Neural progenitor cell (in vitro differentiated cells): ENCODE measurements around the gene RAB35. TPM values are rescaled to one million over a fixed set of nuclear protein-coding genes. Genes with fewer than 3 reads are reported as not detected.

Experiments
- DNase-seq: peaks from one replicate; pipeline ENCODE4 v3.0.0-alpha.2; 2016; ENCODE audit warnings: low spot score
- H2AFZ ChIP-seq: fragments of 200-600 bp; sonication (generic); replicated peaks from 2 replicates; pipeline ENCODE4 v1.6.1; 2016; ENCODE audit warnings: antibody characterized with exemption
- H3F3A ChIP-seq: fragments of 200-600 bp; sonication (generic); 2 replicates; pipeline ENCODE4 v1.6.1; 2016; ENCODE audit warnings: antibody characterized with exemption, low read depth
- H3K27ac ChIP-seq: fragments of 200-600 bp; sonication (generic); 2 replicates; pipeline ENCODE4 v1.5.1; 2016; ENCODE audit warnings: mild to moderate bottlenecking
- H3K27me3 ChIP-seq: fragments of 200-600 bp; sonication (generic); 2 replicates; pipeline ENCODE4 v1.6.1; 2016; ENCODE audit warnings: mild to moderate bottlenecking, moderate library complexity
- H3K36me3 ChIP-seq: fragments of 200-600 bp; sonication (generic); 2 replicates; pipeline ENCODE4 v1.5.1; 2016
- H3K4me1 ChIP-seq: fragments of 200-600 bp; sonication (generic); 2 replicates; pipeline ENCODE4 v1.6.1; 2016; ENCODE audit warnings: mixed run types
- H3K4me2 ChIP-seq: fragments of 200-600 bp; sonication (generic); 2 replicates; pipeline ENCODE4 v1.6.1; 2016
- H3K4me3 ChIP-seq: fragments of 200-600 bp; sonication (generic); 2 replicates; pipeline ENCODE4 v1.5.1; 2016
- H3K79me2 ChIP-seq: fragments of 200-600 bp; sonication (generic); 2 replicates; pipeline ENCODE4 v1.6.1; 2016; ENCODE audit warnings: low read depth
- H3K9ac ChIP-seq: fragments of 200-600 bp; sonication (generic); 2 replicates; pipeline ENCODE4 v1.6.1; 2016
- H3K9me3 ChIP-seq: fragments of 200-600 bp; sonication (generic); 2 replicates; pipeline ENCODE4 v1.5.1; 2016; ENCODE audit warnings: low read depth
- H4K20me1 ChIP-seq: fragments of 200-600 bp; sonication (generic); 2 replicates; pipeline ENCODE4 v1.6.1; 2016; ENCODE audit warnings: low read depth
- H3K27ac Mint-ChIP-seq: 3 replicates; pipeline ENCODE4 v1.8.0; 2021; ENCODE audit warnings: mixed read lengths
- H3K27me3 Mint-ChIP-seq: 2 replicates; pipeline ENCODE4 v1.8.0; 2022; ENCODE audit warnings: low read depth, mild to moderate bottlenecking, inconsistent platforms, moderate library complexity, mixed read lengths; ENCODE audit not compliant: insufficient read depth
- H3K36me3 Mint-ChIP-seq: 3 replicates; pipeline ENCODE4 v1.8.0; 2021; ENCODE audit warnings: mixed read lengths
- H3K4me1 Mint-ChIP-seq: 3 replicates; pipeline ENCODE4 v1.8.0; 2021; ENCODE audit warnings: mixed read lengths
- H3K4me3 Mint-ChIP-seq: 3 replicates; pipeline ENCODE4 v1.8.0; 2021; ENCODE audit warnings: mild to moderate bottlenecking, moderate library complexity, mixed read lengths
- H3K9me3 Mint-ChIP-seq: 3 replicates; pipeline ENCODE4 v1.8.0; 2020; ENCODE audit warnings: mixed read lengths
- CTCF ChIP-seq: fragments of 200-600 bp; sonication (generic); IDR thresholded peaks from 2 replicates; pipeline ENCODE4 v1.5.1; 2017; ENCODE audit warnings: antibody characterized with exemption, mild to moderate bottlenecking
- EZH2 ChIP-seq: fragments of 200-600 bp; sonication (generic); IDR thresholded peaks from 2 replicates; pipeline ENCODE4 v1.6.1; 2017; ENCODE audit warnings: antibody characterized with exemption, mild to moderate bottlenecking, moderate library complexity
- EZH2phosphoT487 ChIP-seq: fragments of 200-600 bp; sonication (generic); IDR thresholded peaks from 2 replicates; pipeline ENCODE4 v1.6.1; 2017; ENCODE audit warnings: antibody characterized with exemption
- total RNA-seq: library from RNA; depleted of rRNA; stranded (reverse); fragments of >200 nt; gene quantifications from 2 replicates; pipeline ENCODE4 v1.2.3, GENCODE V29; 2015; ENCODE audit warnings: low replicate concordance

The RAB35 gene
- total RNA-seq, 1 donor from 2014 or later: 17.5 TPM

- H3K4me1 ChIP-seq: peaks cover 8% of the 10 kb centered on the region
- no peaks in the 10 kb centered on the region for H3K9me3 ChIP-seq
- DNase-seq: no peak
- H3K4me2 ChIP-seq: no peak overlapping the region
- no peak overlapping the region for H3K4me3 ChIP-seq
- peaks cover 24% of the 10 kb centered on the region for H3F3A ChIP-seq
- Mint-ChIP-seq H3K4me3 (no peak overlapping the region), H3K4me1 (peaks cover 21% of the 10 kb centered on the region), H3K36me3 (peaks cover 5% of the 10 kb centered on the region), H3K9me3 (no peaks in the 10 kb centered on the region), H3K27ac (no peak overlapping the region), H3K27me3 (peaks cover 3% of the 10 kb centered on the region)
- no peaks in the 10 kb centered on the region for H3K27me3 ChIP-seq
- no peak overlapping the region for H3K9ac ChIP-seq
- peaks cover 15% of the 10 kb centered on the region for H3K79me2 ChIP-seq
- no peaks in the 10 kb centered on the region for H3K36me3 ChIP-seq
- H2AFZ ChIP-seq: no peak overlapping the region
- H4K20me1 ChIP-seq: peaks cover 8% of the 10 kb centered on the region
- no peak overlapping the region for H3K27ac ChIP-seq
- TF ChIP-seq CTCF (no peak), EZH2phosphoT487 (no peak), EZH2 (no peak)
Measured at GRCh38 chr12:120121343-120121742, 4.8 kb upstream of the RAB35 start.

- H3K27ac Mint-ChIP-seq: no peak overlapping the region
- H3K9me3 Mint-ChIP-seq: no peaks in the 10 kb centered on the region
- H3K9ac ChIP-seq: no peak overlapping the region
- peaks cover 24% of the 10 kb centered on the region for H3F3A ChIP-seq
- H3K79me2 ChIP-seq: peaks cover 33% of the 10 kb centered on the region
- DNase-seq: no peak
- no peak overlapping the region for H3K4me2 ChIP-seq
- no peak overlapping the region for H3K4me3 Mint-ChIP-seq
- peaks cover 31% of the 10 kb centered on the region for H3K4me1 Mint-ChIP-seq
- no peak overlapping the region for H3K4me3 ChIP-seq
- TF ChIP-seq EZH2: no peak
- no peak overlapping the region for H2AFZ ChIP-seq
- H4K20me1 ChIP-seq: peaks cover 21% of the 10 kb centered on the region
- H3K27me3 Mint-ChIP-seq: peaks cover 3% of the 10 kb centered on the region
- H3K4me1 ChIP-seq: peaks cover 16% of the 10 kb centered on the region
- H3K27me3 ChIP-seq: no peaks in the 10 kb centered on the region
- no peaks in the 10 kb centered on the region for H3K36me3 ChIP-seq
- H3K27ac ChIP-seq: no peak overlapping the region
- H3K9me3 ChIP-seq: no peaks in the 10 kb centered on the region
- H3K36me3 Mint-ChIP-seq: peaks cover 8% of the 10 kb centered on the region
Measured at GRCh38 chr12:120119271-120119973, 2.9 kb upstream of the RAB35 start.

- Histone ChIP-seq H3K4me2 (peak overlapping the region; percentile 90), H3K9me3 (no peaks in the 10 kb centered on the region), H3K4me1 (peaks cover 16% of the 10 kb centered on the region), H3F3A (peaks cover 19% of the 10 kb centered on the region), H2AFZ (no peak overlapping the region), H3K79me2 (peaks cover 42% of the 10 kb centered on the region), H3K4me3 (peak overlapping the region; percentile 83), H3K36me3 (no peaks in the 10 kb centered on the region), H3K27ac (no peak overlapping the region), H3K9ac (no peak overlapping the region), H4K20me1 (peaks cover 21% of the 10 kb centered on the region), H3K27me3 (no peaks in the 10 kb centered on the region)
- H3K9me3 Mint-ChIP-seq: no peaks in the 10 kb centered on the region
- peaks cover 32% of the 10 kb centered on the region for H3K4me1 Mint-ChIP-seq
- H3K27me3 Mint-ChIP-seq: peaks cover 4% of the 10 kb centered on the region
- H3K4me3 Mint-ChIP-seq: peak overlapping the region; percentile 91
- peak; percentile 51 for DNase-seq
- H3K36me3 Mint-ChIP-seq: peaks cover 12% of the 10 kb centered on the region
- no peak overlapping the region for H3K27ac Mint-ChIP-seq
- no peak for TF ChIP-seq EZH2
- no peak for TF ChIP-seq EZH2phosphoT487
- no peak for TF ChIP-seq CTCF
Measured at GRCh38 chr12:120118321-120119061, 1.9 kb upstream of the RAB35 start.

GRCh38 chr12:120117961-120118320 is 1.4 kb upstream of the RAB35 start:
- H3K9ac ChIP-seq: peak overlapping the region; percentile 7
- peaks cover 16% of the 10 kb centered on the region for H3K4me1 ChIP-seq
- peak overlapping the region; percentile 91 for H3K4me3 Mint-ChIP-seq
- H3K36me3 ChIP-seq: no peaks in the 10 kb centered on the region
- H3K4me1 Mint-ChIP-seq: peaks cover 32% of the 10 kb centered on the region
- peaks cover 21% of the 10 kb centered on the region for H4K20me1 ChIP-seq
- no peak overlapping the region for H2AFZ ChIP-seq
- peak overlapping the region; percentile 83 for H3K4me3 ChIP-seq
- no peak overlapping the region for H3K27ac Mint-ChIP-seq
- peak overlapping the region; percentile 90 for H3K4me2 ChIP-seq
- no peak for DNase-seq
- peaks cover 16% of the 10 kb centered on the region for H3F3A ChIP-seq
- H3K27ac ChIP-seq: no peak overlapping the region
- no peak for TF ChIP-seq EZH2phosphoT487
- TF ChIP-seq EZH2: no peak
- TF ChIP-seq CTCF: no peak
- H3K9me3 Mint-ChIP-seq: no peaks in the 10 kb centered on the region
- H3K9me3 ChIP-seq: no peaks in the 10 kb centered on the region
- H3K27me3 ChIP-seq: no peaks in the 10 kb centered on the region
- peaks cover 5% of the 10 kb centered on the region for H3K27me3 Mint-ChIP-seq
- H3K36me3 Mint-ChIP-seq: peaks cover 14% of the 10 kb centered on the region
- peaks cover 47% of the 10 kb centered on the region for H3K79me2 ChIP-seq
